ENCODE measurements around the gene UTS2R. TPM values are rescaled to one million over a fixed set of nuclear protein-coding genes. Genes with fewer than 3 reads are reported as not detected.

Gene UTS2R
- total RNA-seq, 4 donors from 2014 or later: not detected

DNA sequence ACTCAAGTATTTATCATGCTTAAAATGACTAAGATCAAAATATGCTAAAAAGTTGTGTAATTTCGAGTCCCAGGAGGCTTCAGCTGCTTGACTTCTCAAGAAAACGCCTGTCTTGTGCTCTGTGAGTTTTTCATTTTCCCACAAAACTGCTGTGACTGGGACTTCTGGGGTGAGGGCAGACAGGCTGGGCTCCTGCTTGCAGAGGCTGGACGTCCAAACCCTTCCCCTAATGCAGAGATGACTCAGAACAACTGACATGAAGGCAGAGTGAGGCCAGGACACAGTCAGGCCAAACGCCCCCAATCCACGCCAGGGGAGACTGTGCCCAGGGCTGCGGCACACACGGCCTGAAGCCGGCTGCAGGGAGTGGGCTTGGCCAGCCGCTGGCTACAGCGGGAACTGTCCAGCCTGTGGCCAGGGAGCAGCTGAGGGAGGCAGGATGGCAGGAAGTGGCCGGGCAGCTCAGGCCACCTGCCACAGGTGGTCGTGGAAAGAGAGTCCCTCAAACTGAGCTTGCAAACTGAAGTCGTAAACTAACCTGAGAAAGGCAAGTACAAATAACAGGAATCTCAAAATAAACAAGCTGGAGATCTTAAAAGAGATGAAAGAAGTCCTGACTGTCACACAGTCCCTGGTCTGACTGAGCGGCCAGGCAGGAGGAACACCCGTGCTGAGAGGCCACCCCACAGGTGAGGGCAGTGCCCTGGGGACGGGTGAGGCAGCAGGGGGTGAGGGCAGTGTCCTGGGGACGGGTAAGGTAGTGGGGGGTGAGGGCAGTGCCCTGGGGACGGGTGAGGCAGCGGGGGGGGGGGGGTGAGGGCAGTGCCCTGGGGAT is 25.3 kb downstream of the UTS2R start:
- Histone ChIP-seq H3K4me1 (peaks cover 5 to 37% (median 22%) of the 10 kb centered on the region in 4 donors), H3K27ac (replicated peaks in 1 of 4) (peak overlapping the region in 1 of 4 donors; percentile 33), H3K36me3 (peaks cover 0 to 80% (median 42%) of the 10 kb centered on the region in 4 donors), H3K27me3 (no peaks in the 10 kb centered on the region), H3K4me3 (no peak overlapping the region), H3K9me3 (no peaks in the 10 kb centered on the region)
- intact Hi-C loops (cut with DNase I): no loop called here
- no peak for TF ChIP-seq POLR2A (IDR thresholded peaks at IDR 0.05; ENCODE audit: low read depth)
- no peak for TF ChIP-seq POLR2AphosphoS5 (IDR thresholded peaks at IDR 0.05)
- TF ChIP-seq, protein P1, sequence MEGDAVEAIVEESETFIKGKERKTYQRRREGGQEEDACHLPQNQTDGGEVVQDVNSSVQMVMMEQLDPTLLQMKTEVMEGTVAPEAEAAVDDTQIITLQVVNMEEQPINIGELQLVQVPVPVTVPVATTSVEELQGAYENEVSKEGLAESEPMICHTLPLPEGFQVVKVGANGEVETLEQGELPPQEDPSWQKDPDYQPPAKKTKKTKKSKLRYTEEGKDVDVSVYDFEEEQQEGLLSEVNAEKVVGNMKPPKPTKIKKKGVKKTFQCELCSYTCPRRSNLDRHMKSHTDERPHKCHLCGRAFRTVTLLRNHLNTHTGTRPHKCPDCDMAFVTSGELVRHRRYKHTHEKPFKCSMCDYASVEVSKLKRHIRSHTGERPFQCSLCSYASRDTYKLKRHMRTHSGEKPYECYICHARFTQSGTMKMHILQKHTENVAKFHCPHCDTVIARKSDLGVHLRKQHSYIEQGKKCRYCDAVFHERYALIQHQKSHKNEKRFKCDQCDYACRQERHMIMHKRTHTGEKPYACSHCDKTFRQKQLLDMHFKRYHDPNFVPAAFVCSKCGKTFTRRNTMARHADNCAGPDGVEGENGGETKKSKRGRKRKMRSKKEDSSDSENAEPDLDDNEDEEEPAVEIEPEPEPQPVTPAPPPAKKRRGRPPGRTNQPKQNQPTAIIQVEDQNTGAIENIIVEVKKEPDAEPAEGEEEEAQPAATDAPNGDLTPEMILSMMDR (IDR thresholded peaks at IDR 0.05): no peak
- TF ChIP-seq EP300 (IDR thresholded peaks at IDR 0.05): no peak
- no peak for DNase-seq (ENCODE audit: extremely low spot score)
- 59% methylated on average over 19 of the region's 19 CpGs for WGBS

DNA sequence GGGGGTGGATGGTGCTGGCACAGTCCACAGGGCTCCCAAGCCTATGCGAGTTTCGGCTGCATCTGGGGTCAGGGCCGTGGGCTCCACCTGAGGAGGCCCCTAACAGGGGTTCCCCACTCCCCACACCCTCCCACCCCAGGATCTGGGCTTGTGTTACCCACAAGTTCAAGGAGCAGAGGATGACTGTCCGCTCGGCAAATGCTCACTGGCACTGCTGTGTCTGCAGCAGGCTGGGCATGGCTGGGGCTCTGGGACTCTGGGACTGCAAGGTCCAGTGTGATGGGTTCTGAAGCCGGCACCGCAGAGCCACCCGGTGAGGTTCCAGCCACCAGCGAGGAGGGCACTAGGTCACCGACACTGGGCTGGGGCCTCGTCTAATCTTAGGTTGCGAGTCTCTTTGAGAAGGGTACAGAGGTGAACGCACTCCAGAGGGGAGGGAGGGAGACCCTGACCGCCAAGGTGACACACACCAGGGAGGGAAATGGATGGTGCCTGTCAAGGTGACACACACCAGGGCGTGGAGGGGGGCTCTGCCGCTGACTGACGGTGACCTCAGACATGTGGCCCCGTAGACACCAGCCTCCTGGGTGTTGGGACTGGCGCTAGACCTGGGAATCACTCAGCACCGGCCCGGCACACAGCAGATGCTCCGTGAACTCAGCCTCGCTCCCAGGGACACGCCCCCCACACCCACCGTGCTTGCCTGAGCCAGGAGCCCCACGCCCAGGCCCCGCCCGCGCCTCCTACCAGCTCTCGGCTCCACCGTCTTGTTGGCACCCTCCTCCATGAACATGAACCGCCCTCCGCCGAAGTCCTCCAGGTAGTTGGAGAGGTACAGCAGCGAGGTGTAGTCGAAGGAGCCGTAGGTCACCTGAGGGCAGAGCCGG is 26.1 kb downstream of the UTS2R start:
- TF ChIP-seq EP300 (IDR thresholded peaks at IDR 0.05) (no peak), POLR2AphosphoS5 (IDR thresholded peaks at IDR 0.05) (no peak), POLR2A (IDR thresholded peaks at IDR 0.05; ENCODE audit: low read depth) (no peak)
- TF ChIP-seq, protein P1 (IDR thresholded peaks at IDR 0.05): no peak
- Histone ChIP-seq H3K4me1 (peaks cover 5 to 37% (median 22%) of the 10 kb centered on the region in 4 donors), H3K4me3 (no peak overlapping the region), H3K27me3 (no peaks in the 10 kb centered on the region), H3K27ac (replicated peaks in 1 of 4) (no peak overlapping the region), H3K36me3 (peaks cover 8 to 80% (median 42%) of the 10 kb centered on the region in 4 donors), H3K9me3 (no peaks in the 10 kb centered on the region)
- 87% methylated on average over 37 of the region's 38 CpGs for WGBS
- intact Hi-C loops (cut with DNase I): no loop called here
- no peak for DNase-seq (ENCODE audit: extremely low spot score)

DNA sequence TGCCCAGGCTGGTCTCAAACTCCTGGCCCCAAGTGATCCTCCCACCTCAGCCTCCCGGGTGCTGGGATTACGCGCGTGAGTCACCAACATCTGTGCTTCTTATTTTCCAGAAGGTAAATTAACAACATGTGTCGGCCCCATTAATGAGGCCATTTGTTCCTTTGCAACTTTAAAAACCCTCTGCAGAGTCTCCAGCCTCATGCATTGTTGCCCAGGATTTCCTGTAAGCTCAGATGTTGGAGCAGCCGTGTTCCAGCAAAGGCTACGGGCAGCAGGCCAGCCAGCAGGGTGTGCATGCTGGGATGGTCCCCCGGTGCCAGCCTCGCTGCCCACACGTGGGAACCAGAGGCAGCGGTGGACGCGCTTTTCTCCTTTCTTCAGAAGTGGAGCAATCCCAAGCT is 27.5 kb downstream of the UTS2R start:
- no peaks in the 10 kb centered on the region for H3K27me3 ChIP-seq
- no peaks in the 10 kb centered on the region for H3K9me3 ChIP-seq
- TF ChIP-seq POLR2A (IDR thresholded peaks at IDR 0.05; ENCODE audit: low read depth) (no peak), EP300 (IDR thresholded peaks at IDR 0.05) (no peak), POLR2AphosphoS5 (IDR thresholded peaks at IDR 0.05) (no peak)
- TF ChIP-seq, protein P1 (IDR thresholded peaks at IDR 0.05): no peak
- WGBS: 62% methylated on average over 13 of the region's 13 CpGs
- H3K27ac ChIP-seq (replicated peaks in 1 of 4): peak overlapping the region in 1 of 4 donors; percentile 20
- no peak overlapping the region for H3K4me3 ChIP-seq
- peaks cover 5 to 37% (median 22%) of the 10 kb centered on the region in 4 donors for H3K4me1 ChIP-seq
- H3K36me3 ChIP-seq: peaks cover 20 to 81% (median 42%) of the 10 kb centered on the region in 4 donors
- intact Hi-C loops (cut with DNase I): no loop called here
- DNase-seq (ENCODE audit: extremely low spot score): no peak

DNA sequence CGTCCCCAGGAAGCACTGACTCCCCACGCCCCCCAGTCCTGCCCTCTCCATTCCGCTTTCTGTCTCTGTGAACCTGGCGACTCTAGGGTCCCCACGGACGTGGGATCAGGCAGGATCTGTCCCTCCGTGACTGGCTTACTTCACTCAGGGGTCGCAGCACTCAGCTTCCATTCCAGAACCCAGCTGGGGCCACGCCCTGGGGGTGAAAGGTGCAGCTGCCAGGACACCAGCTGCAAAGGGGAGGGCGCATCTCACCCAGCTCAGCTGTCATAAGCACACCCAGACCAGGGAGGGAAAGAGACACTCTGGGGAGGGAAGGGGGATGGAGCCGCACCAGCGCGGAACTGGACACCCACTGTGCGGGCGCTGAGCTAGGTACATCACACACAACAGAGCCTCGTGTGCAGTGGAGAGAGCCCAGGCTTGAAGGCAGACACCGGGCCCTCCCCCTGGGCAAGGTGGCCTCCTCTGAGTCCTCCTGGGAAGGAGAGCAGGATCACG is 28.1 kb downstream of the UTS2R start:
- Histone ChIP-seq H3K27me3 (no peaks in the 10 kb centered on the region), H3K4me3 (no peak overlapping the region), H3K4me1 (peaks cover 5 to 37% (median 22%) of the 10 kb centered on the region in 4 donors), H3K36me3 (peaks cover 24 to 81% (median 43%) of the 10 kb centered on the region in 4 donors), H3K9me3 (no peaks in the 10 kb centered on the region), H3K27ac (replicated peaks in 1 of 4) (peak overlapping the region in 2 of 4 donors; percentile 20 to 30)
- no peak for TF ChIP-seq POLR2AphosphoS5 (IDR thresholded peaks at IDR 0.05)
- no peak for TF ChIP-seq EP300 (IDR thresholded peaks at IDR 0.05)
- TF ChIP-seq, protein P1 (IDR thresholded peaks at IDR 0.05): no peak
- TF ChIP-seq POLR2A (IDR thresholded peaks at IDR 0.05; ENCODE audit: low read depth): no peak
- DNase-seq (ENCODE audit: extremely low spot score): no peak
- intact Hi-C loops (cut with DNase I): no loop called here
- 70% methylated on average over 13 of the region's 18 CpGs for WGBS

All from esophagus muscularis mucosa (tissue), 4 donors.